Measurements from ENCODE around the gene SPRED2. TPM values are rescaled to one million over a fixed set of nuclear protein-coding genes. Genes with fewer than 3 reads are reported as not detected.

The SPRED2 gene
- total and polyA plus RNA-seq, 4 donors = 10.6 to 38.7 (median 23.8) TPM

- Histone ChIP-seq H3K4me1 (ENCODE audit: control insufficient read depth, insufficient read depth, low read length) (peaks cover 38% of the 10 kb centered on the region), H3K27ac (ENCODE audit: low read depth, low read length) (peak overlapping the region; percentile 97), H3K36me3 (ENCODE audit: control insufficient read depth, insufficient read depth, low read length) (no peaks in the 10 kb centered on the region), H3K4me3 (ENCODE audit: low read depth, low read length) (no peak overlapping the region), H3K9me3 (ENCODE audit: control insufficient read depth, insufficient read depth, low read length) (no peaks in the 10 kb centered on the region), H3K27me3 (ENCODE audit: control insufficient read depth, insufficient read depth, low read length) (no peaks in the 10 kb centered on the region)
- no peak for DNase-seq (ENCODE audit: low read depth in 4 of 6, low spot score in 6 of 6)
- WGBS (ENCODE audit: insufficient coverage) = no CpG with 5 or more reads among the region's 3 CpGs
These were observed 2.3 kb upstream of the SPRED2 start for GRCh38 chr2:65434592-65435241.

- Histone ChIP-seq H3K27me3 (ENCODE audit: control insufficient read depth, insufficient read depth, low read length) (no peaks in the 10 kb centered on the region), H3K4me1 (ENCODE audit: control insufficient read depth, insufficient read depth, low read length) (peaks cover 28% of the 10 kb centered on the region), H3K36me3 (ENCODE audit: control insufficient read depth, insufficient read depth, low read length) (no peaks in the 10 kb centered on the region), H3K4me3 (ENCODE audit: low read depth, low read length) (peak overlapping the region; percentile 86), H3K27ac (ENCODE audit: low read depth, low read length) (peak overlapping the region; percentile 93), H3K9me3 (ENCODE audit: control insufficient read depth, insufficient read depth, low read length) (no peaks in the 10 kb centered on the region)
- 0% methylated on average over 63 of the region's 71 CpGs for WGBS (ENCODE audit: insufficient coverage)
- DNase-seq (ENCODE audit: low read depth in 4 of 6, low spot score in 6 of 6) = peak; percentile 27 to 89 (median 54)
These were observed 775 bp downstream of the SPRED2 start for GRCh38 chr2:65431421-65432226.

GRCh38 chr2:65430603-65431420 is 1.6 kb downstream of the SPRED2 start:
- under 1% methylated on average over 95 of the region's 95 CpGs for WGBS (ENCODE audit: insufficient coverage)
- DNase-seq (ENCODE audit: low read depth in 4 of 6, low spot score in 6 of 6) = peak; percentile 48 to 97 (median 74)
- Histone ChIP-seq H3K27ac (ENCODE audit: low read depth, low read length) (peak overlapping the region; percentile 93), H3K9me3 (ENCODE audit: control insufficient read depth, insufficient read depth, low read length) (no peaks in the 10 kb centered on the region), H3K4me1 (ENCODE audit: control insufficient read depth, insufficient read depth, low read length) (peaks cover 26% of the 10 kb centered on the region), H3K36me3 (ENCODE audit: control insufficient read depth, insufficient read depth, low read length) (no peaks in the 10 kb centered on the region), H3K27me3 (ENCODE audit: control insufficient read depth, insufficient read depth, low read length) (no peaks in the 10 kb centered on the region), H3K4me3 (ENCODE audit: low read depth, low read length) (peak overlapping the region; percentile 86)

GRCh38 chr2:65429786-65430602 is 2.4 kb downstream of the SPRED2 start:
- DNase-seq (ENCODE audit: low read depth in 4 of 6, low spot score in 6 of 6) = peak in 3 of 6 donors; percentile 19 to 38 (median 27)
- Histone ChIP-seq H3K4me1 (ENCODE audit: control insufficient read depth, insufficient read depth, low read length) (peaks cover 19% of the 10 kb centered on the region), H3K27me3 (ENCODE audit: control insufficient read depth, insufficient read depth, low read length) (no peaks in the 10 kb centered on the region), H3K27ac (ENCODE audit: low read depth, low read length) (peak overlapping the region; percentile 72), H3K9me3 (ENCODE audit: control insufficient read depth, insufficient read depth, low read length) (no peaks in the 10 kb centered on the region), H3K36me3 (ENCODE audit: control insufficient read depth, insufficient read depth, low read length) (no peaks in the 10 kb centered on the region), H3K4me3 (ENCODE audit: low read depth, low read length) (peak overlapping the region; percentile 86)
- WGBS (ENCODE audit: insufficient coverage) = 22% methylated on average over 13 of the region's 17 CpGs

- Histone ChIP-seq H3K27ac (ENCODE audit: low read depth, low read length) (no peak overlapping the region), H3K36me3 (ENCODE audit: control insufficient read depth, insufficient read depth, low read length) (no peaks in the 10 kb centered on the region), H3K27me3 (ENCODE audit: control insufficient read depth, insufficient read depth, low read length) (no peaks in the 10 kb centered on the region), H3K4me3 (ENCODE audit: low read depth, low read length) (no peak overlapping the region), H3K4me1 (ENCODE audit: control insufficient read depth, insufficient read depth, low read length) (peaks cover 9% of the 10 kb centered on the region), H3K9me3 (ENCODE audit: control insufficient read depth, insufficient read depth, low read length) (no peaks in the 10 kb centered on the region)
- WGBS (ENCODE audit: insufficient coverage) = 69% methylated on average over 2 of the region's 2 CpGs
- DNase-seq (ENCODE audit: low read depth in 4 of 6, low spot score in 6 of 6) = no peak
These were observed 4.9 kb downstream of the SPRED2 start for GRCh38 chr2:65427532-65427931.

- no CpG with 5 or more reads among the region's 2 CpGs for WGBS (ENCODE audit: insufficient coverage)
- Histone ChIP-seq H3K27me3 (ENCODE audit: control insufficient read depth, insufficient read depth, low read length) (no peaks in the 10 kb centered on the region), H3K4me1 (ENCODE audit: control insufficient read depth, insufficient read depth, low read length) (peaks cover 6% of the 10 kb centered on the region), H3K9me3 (ENCODE audit: control insufficient read depth, insufficient read depth, low read length) (no peaks in the 10 kb centered on the region), H3K27ac (ENCODE audit: low read depth, low read length) (no peak overlapping the region), H3K36me3 (ENCODE audit: control insufficient read depth, insufficient read depth, low read length) (no peaks in the 10 kb centered on the region), H3K4me3 (ENCODE audit: low read depth, low read length) (no peak overlapping the region)
- no peak for DNase-seq (ENCODE audit: low read depth in 4 of 6, low spot score in 6 of 6)
These were observed 7.1 kb downstream of the SPRED2 start for GRCh38 chr2:65425276-65425675.

GRCh38 chr2:65424391-65424790 is 8.0 kb downstream of the SPRED2 start:
- no peaks in the 10 kb centered on the region for H3K27me3 ChIP-seq (ENCODE audit: control insufficient read depth, insufficient read depth, low read length)
- no peak overlapping the region for H3K4me3 ChIP-seq (ENCODE audit: low read depth, low read length)
- no peak for DNase-seq (ENCODE audit: low read depth in 4 of 6, low spot score in 6 of 6)
- H3K9me3 ChIP-seq (ENCODE audit: control insufficient read depth, insufficient read depth, low read length) = no peaks in the 10 kb centered on the region
- WGBS (ENCODE audit: insufficient coverage) = 63% methylated on average over 2 of the region's 3 CpGs
- H3K27ac ChIP-seq (ENCODE audit: low read depth, low read length) = no peak overlapping the region
- no peaks in the 10 kb centered on the region for H3K36me3 ChIP-seq (ENCODE audit: control insufficient read depth, insufficient read depth, low read length)
- no peaks in the 10 kb centered on the region for H3K4me1 ChIP-seq (ENCODE audit: control insufficient read depth, insufficient read depth, low read length)

GRCh38 chr2:65421432-65421748 is 11.0 kb downstream of the SPRED2 start:
- 83% methylated on average over 1 of the region's 1 CpG for WGBS (ENCODE audit: insufficient coverage)
- H3K27ac ChIP-seq (ENCODE audit: low read depth, low read length) = no peak overlapping the region

More at GRCh38 chr2:65421432-65421748, 11.0 kb downstream of the SPRED2 start:
- Histone ChIP-seq H3K27me3 (ENCODE audit: control insufficient read depth, insufficient read depth, low read length) (no peaks in the 10 kb centered on the region), H3K4me1 (ENCODE audit: control insufficient read depth, insufficient read depth, low read length) (no peaks in the 10 kb centered on the region), H3K4me3 (ENCODE audit: low read depth, low read length) (no peak overlapping the region), H3K9me3 (ENCODE audit: control insufficient read depth, insufficient read depth, low read length) (no peaks in the 10 kb centered on the region), H3K36me3 (ENCODE audit: control insufficient read depth, insufficient read depth, low read length) (no peaks in the 10 kb centered on the region)
- no peak for DNase-seq (ENCODE audit: low read depth in 4 of 6, low spot score in 6 of 6)
